ENCODE results near the gene ADIG.

The ADIG gene

GRCh38 chr20:38601216-38602184 lies 20.5 kb downstream of the ADIG start, which contains the start of gene ARHGAP40:
Gene ARHGAP40, plus strand, starts transcription at chr20:38601809.
- DNase-seq (ENCODE audit: low read depth in 2 of 2) = no peak

DNA sequence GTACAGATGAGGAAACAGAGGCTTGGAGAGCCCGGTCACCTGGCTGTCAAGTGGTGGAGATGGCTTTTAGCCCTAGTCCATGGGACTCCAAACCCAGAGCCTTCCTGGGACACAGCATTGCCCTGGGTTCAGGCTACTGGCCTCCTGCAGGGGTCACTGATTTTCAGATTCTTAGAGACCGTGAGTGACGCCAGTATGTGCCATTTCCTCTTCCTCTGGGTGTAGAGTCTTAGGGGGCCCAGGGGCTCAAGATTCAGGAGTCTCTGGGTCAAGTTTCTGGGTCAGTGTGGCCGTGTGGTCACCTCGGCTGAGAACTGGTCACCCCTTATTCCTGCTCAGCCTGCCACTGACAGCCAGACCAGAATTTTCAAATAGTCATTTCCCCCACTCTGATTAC lies 21.2 kb downstream of the ADIG start:
- DNase-seq (ENCODE audit: low read depth in 2 of 2) = no peak

DNA sequence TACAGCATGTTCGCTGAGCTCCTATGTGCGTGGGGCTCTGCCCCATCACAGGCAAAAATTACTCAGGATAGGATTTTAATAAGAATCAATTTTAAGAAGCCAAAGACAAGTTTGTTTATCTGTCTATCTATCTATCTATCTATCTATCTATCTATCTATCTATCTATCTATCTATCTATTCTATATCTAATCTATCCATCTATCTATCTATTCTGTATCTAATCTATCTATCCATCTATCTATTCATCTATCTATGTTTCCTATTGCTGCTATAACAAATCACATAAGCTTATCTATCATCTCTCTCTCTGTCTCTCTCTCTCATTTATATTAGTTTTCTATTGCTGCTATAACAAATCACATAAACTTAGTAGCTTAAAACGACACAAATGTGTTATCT lies 22.3 kb downstream of the ADIG start:
- DNase-seq (ENCODE audit: low read depth in 2 of 2) = no peak

GRCh38 chr20:38604873-38605303 lies 23.9 kb downstream of the ADIG start:
- DNase-seq (ENCODE audit: low read depth in 2 of 2) = no peak

DNA sequence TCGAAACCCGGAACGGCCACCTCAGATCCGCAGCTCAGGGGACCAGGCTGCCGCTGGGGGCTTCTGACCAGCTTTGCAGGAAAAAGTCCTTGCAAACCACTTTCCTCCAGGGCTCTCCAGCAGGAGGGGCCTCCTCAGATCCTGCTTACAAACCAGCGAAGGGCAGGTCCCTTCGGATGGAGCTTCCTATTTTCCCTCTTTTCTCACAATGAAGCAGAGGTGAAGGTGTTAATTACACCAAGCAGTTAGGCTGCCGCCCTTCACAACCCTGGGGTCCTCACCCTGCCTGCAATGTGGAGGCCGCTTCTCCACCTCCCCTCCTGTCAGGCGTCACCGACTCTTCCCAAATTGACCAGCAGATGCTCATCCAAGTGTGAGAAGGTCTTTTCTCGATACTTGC lies 26.4 kb downstream of the ADIG start:
- DNase-seq (ENCODE audit: low read depth in 2 of 2) = no peak

DNA sequence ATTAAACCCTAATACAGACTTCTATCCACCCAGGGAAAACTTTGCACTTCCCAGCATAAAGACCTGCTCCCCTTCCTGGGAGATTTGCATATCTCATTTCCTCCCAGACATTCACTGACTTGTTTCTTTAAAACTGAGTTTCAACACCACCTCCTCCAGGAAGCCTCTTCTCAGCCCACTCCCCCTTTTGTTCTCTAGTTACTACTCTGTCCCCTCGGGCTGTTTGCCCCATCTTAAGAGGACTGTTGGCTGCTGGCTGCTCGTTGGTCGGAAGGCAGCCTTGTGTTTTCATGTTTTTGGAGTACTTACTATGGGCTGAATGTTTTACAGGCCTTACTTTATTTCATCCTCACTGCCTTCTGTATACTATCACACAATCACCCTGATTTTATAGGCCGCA lies 27.2 kb downstream of the ADIG start:
- no peak for DNase-seq (ENCODE audit: low read depth in 2 of 2)

GRCh38 chr20:38609815-38610214 lies 28.8 kb downstream of the ADIG start:
- DNase-seq (ENCODE audit: low read depth in 2 of 2) = no peak

DNA sequence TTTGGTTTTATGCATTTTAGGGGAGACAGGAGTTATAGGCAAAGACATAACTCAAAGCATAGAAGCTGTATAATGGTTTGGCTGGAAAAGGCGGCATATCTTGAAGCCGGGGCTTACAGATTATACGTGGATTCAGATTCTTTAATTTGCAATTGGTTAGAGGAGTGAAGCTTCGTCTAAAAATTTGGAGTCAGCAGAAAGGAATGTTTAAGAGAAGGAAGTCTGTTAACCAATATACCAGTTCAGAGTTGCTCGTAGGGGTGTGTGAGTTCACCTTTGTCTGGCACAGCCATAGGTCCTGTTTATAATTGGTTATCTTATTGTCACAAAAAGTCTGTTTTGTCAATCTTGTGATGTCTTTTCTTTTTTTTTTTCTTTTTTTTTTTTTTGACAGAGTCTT lies 29.5 kb downstream of the ADIG start:
- no peak for DNase-seq (ENCODE audit: low read depth in 2 of 2)

DNA sequence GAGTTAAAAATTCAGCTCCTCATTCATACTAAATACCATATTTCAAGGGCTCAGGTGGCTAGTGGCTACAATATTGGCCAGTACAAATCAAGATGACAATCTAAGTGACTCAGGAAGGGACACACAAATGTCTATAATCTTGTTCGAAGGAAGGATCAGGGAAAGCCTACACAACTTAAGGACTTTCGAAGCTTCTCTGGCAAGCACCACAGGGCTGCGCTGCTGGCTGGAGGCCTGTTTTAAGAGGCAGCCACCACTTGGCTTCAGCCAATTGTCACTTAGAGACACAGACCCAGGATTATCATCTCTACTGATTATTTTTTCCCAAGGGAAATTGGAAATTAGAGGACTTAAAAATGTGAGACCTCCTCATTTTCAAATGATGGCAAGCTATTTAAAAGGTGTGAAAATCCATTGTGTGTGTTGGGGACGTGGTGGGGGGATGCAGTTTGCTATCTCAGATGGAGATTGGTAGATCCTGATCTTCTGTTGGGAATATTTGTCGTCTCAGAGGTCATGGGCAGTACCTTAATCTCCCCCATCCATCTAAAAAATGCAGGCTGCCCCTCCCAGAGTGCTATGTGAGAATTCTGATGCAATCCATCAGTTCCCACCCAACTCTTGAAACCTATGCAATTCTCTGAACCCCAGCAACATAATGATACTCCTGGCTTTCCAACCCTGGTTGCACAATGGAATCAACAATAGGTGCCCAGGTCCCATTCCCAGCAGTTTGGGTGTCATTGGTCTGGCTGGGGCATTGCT lies 31.9 kb downstream of the ADIG start:
- DNase-seq (ENCODE audit: low read depth in 2 of 2) = no peak

DNA sequence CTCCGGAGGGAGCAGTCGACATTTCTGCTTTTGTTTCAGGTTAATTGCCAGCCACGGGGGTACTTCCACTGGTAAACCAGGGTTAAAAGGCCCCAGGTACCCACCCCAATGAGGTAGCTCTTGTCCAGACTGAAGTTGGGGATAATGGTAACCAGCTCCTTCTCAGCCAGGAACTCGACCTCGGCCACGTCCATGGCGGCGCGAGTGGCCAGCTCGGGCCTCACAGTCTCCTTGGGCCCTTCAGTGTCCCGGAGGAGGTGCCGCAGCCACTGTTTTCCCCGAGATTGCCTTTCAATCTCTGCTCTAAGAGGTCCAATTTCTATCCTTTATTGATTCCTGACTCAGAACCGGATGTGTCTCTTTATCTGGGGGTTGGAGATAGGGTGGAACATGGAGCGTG lies 34.3 kb downstream of the ADIG start:
- DNase-seq (ENCODE audit: low read depth in 2 of 2) = no peak

DNA sequence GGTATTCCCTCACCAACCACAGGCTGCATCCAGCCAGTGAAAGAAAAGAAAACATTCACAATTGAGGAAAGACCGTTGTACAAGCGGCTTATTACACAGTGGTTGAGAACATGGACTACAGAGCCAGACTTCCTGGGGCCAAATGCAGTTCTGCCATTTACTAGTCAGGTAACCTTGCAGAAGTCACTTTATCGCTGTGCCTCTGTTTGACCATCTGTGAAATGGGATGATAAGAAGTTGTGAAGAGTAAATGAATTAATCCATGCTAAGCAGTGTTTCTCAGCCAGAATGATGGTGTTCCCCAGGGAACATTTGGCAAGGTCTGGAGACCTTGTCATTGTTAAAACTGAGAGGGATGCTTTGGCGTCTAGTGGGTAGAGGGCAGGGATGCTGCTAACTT lies 35.5 kb downstream of the ADIG start:
- DNase-seq (ENCODE audit: low read depth in 2 of 2) = no peak

DNA sequence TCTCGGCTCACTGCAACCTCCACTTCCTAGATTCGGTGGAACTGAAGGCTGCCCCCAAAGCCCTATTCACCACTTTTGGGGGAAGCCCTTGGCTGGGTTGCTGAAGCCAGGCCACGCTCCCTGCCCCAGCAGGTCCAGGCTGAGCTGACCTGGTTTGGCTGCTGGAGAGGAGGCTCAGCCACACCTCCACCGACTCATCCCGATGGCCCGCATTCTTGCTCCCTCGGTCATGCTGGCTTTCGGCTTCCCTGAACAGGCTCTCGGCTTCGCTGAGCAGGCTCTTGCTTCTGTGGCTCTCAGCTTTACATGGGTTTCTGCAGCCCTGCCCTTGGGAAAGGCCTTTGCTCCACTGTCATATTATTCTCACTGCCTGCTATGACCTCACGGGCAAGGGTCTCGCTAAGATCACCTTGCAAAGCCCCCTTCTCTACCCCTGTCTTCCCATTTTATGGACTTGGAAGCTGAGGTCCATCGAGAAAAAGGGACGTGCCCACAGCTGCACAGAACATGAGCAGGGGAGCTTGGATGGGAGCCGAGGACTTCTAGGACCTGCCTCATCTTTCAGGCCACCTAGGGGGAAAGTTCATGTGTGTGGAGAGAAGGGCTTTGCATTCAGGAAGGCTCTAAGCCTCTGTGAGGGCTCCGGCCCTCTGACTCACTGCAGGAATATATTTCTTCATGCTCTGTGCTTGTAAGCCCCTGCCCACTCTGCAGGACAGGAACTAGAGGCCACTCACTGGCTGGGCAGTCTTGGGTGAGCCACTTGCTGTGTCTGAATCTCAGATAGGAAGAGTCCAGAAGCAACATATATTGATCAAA lies 36.2 kb downstream of the ADIG start:
- no peak for DNase-seq (ENCODE audit: low read depth in 2 of 2)

- no peak for DNase-seq (ENCODE audit: low read depth in 2 of 2)
Measured at GRCh38 chr20:38617830-38618196, 36.8 kb downstream of the ADIG start.

GRCh38 chr20:38620441-38620840 lies 39.4 kb downstream of the ADIG start:
- no peak for DNase-seq (ENCODE audit: low read depth in 2 of 2)

- DNase-seq (ENCODE audit: low read depth in 2 of 2) = no peak
Measured at GRCh38 chr20:38623061-38623460, 42.1 kb downstream of the ADIG start.

- no peak for DNase-seq (ENCODE audit: low read depth in 2 of 2)
Measured at GRCh38 chr20:38624084-38624483, 43.1 kb downstream of the ADIG start.

GRCh38 chr20:38625896-38626295 lies 44.9 kb downstream of the ADIG start:
- DNase-seq (ENCODE audit: low read depth in 2 of 2) = no peak

DNA sequence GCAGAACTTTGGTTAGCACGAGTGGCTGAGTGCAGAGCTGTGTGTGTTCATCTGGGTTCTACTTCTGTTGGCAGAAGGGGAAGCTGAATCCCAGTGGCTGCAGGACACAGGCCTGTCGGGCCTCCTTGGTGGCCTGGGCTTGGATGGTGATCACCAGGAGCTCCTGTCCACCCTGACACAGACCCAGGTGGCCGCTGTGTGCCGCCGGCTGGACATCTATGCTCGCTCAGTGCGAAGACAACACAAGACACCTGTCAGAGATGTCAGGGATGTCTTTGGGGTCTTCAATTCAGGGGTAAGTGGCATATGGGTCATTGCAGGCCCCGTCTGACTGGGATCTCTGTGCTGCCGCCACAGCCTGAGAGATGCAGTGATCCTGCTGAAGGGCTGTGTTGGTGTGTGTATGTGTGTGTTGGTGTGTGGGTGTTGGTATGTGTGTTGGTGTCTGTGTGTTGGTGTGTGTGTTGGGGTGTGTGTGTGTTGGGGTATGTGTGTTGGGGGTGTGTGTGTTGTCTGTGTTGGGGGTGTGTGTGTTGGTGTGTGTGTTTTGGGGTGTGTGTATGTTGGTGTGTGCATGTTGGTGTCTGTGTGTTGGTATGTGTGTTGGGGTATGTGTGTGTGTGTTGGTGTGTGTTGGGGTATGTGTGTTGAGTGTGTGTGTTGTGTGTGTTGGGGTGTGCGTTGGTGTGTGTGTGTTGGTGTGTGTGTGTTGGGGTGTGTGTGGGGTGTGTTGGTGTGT lies 46.1 kb downstream of the ADIG start:
- no peak for DNase-seq (ENCODE audit: low read depth in 2 of 2)

DNA sequence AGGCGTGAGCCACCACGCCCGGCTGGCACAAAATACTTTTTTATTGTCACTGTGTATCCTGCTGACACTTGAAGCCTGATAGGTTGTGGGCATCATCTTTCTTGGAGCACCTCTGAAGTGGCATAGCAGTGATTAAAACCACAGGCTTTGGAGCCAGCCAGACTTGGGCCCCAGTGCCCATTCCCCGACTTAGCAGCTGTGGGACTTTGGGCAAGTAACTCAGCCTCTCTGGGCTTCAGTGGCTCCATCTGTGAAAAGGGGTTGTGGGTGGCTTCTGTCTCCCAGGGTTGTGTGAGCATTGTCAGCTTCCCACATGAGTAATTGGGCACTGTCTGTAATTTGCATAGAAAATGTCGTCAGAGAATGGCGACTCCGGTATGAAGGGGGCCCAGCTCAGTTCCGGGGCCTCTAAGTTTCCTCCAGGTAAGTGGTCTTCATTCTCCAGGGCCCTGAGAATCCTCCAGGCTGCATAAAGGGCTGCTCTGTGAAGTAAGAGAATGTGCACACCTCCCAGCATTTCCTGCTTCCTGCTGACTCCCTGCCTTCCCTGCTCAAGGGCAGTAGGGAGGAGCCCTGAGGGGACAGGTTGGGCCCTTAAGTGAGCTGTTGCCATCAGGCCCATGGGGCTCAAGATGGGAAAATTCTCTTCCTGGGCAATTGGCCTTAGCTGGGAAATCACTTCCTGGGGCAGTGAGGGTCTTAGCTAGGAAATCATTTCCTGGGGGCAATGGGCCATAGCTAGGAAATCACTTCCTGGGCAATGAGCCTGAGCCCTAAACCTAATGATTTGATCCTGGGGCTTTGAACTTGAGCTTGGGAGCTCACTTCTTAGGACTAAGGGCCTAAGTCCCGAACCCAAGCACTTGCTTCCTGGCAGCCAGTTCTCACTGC lies 47.8 kb downstream of the ADIG start:
- DNase-seq (ENCODE audit: low read depth in 2 of 2) = no peak

DNA sequence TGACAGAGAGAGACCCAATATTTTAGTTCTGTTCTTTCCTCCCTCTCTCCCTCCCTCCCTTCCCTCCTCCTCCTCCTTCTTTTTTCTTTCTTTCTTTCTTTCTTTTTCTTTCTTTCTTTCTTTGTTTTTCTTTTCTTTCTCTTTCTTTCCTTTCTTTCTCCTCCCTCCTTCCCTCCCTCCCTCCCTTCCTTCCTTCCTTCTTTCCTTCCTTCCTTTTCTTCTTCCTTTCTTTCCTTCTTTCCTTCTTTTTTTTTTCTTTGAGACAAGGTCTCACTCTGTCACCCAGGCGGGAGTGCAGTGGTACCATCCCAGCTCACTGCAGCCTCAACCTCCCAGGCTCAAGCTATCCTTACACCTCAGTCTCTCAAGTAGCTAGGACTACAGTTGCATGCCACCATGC lies 49.0 kb downstream of the ADIG start:
- no peak for DNase-seq (ENCODE audit: low read depth in 2 of 2)

Measured in fibroblast of skin of left quadriceps (primary cell).